ENCODE results near the gene VENTX. TPM values are rescaled to one million over a fixed set of nuclear protein-coding genes. Genes with fewer than 3 reads are reported as not detected.

The VENTX gene
- total and polyA plus RNA-seq, 8 donors = 0.15 to 3.2 (median 0.51) TPM; not detected in 2

- WGBS, 5 donors = 84 to 88% (median 86%) methylated on average over 12 to 14 of the region's 14 CpGs
- TF ChIP-seq, protein P1, sequence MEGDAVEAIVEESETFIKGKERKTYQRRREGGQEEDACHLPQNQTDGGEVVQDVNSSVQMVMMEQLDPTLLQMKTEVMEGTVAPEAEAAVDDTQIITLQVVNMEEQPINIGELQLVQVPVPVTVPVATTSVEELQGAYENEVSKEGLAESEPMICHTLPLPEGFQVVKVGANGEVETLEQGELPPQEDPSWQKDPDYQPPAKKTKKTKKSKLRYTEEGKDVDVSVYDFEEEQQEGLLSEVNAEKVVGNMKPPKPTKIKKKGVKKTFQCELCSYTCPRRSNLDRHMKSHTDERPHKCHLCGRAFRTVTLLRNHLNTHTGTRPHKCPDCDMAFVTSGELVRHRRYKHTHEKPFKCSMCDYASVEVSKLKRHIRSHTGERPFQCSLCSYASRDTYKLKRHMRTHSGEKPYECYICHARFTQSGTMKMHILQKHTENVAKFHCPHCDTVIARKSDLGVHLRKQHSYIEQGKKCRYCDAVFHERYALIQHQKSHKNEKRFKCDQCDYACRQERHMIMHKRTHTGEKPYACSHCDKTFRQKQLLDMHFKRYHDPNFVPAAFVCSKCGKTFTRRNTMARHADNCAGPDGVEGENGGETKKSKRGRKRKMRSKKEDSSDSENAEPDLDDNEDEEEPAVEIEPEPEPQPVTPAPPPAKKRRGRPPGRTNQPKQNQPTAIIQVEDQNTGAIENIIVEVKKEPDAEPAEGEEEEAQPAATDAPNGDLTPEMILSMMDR (IDR thresholded peaks at IDR 0.05) = no peak
- no peak for TF ChIP-seq POLR2AphosphoS5 (IDR thresholded peaks at IDR 0.05)
- TF ChIP-seq EP300 (IDR thresholded peaks at IDR 0.05) = no peak
- TF ChIP-seq POLR2A (IDR thresholded peaks at IDR 0.05) = no peak
- H3K27me3 ChIP-seq = peaks cover 0 to 50% (median 3%) of the 10 kb centered on the region in 3 donors
- intact Hi-C loops (cut with DNase I; ENCODE audit: low total_unique reads) = no loop called here
- H3K36me3 ChIP-seq = no peaks in the 10 kb centered on the region
- H3K4me3 ChIP-seq = no peak overlapping the region
- H3K4me1 ChIP-seq = no peaks in the 10 kb centered on the region
- H3K27ac ChIP-seq = no peak overlapping the region
- DNase-seq = no peak
- peaks cover 0 to 22% (median 9%) of the 10 kb centered on the region in 4 donors for H3K9me3 ChIP-seq
Observed at GRCh38 chr10:133189726-133190125, 47.9 kb upstream of the VENTX start.

GRCh38 chr10:133190225-133190624 is 47.4 kb upstream of the VENTX start:
- 91 to 97% (median 95%) methylated on average over 10 of the region's 10 CpGs for WGBS, 5 donors
- intact Hi-C loops (cut with DNase I; ENCODE audit: low total_unique reads) = no loop called here
- Histone ChIP-seq H3K27ac (no peak overlapping the region), H3K27me3 (peaks cover 0 to 50% (median 3%) of the 10 kb centered on the region in 3 donors), H3K4me1 (no peaks in the 10 kb centered on the region), H3K4me3 (no peak overlapping the region), H3K36me3 (no peaks in the 10 kb centered on the region), H3K9me3 (peaks cover 0 to 22% (median 9%) of the 10 kb centered on the region in 4 donors)
- TF ChIP-seq POLR2AphosphoS5 (IDR thresholded peaks at IDR 0.05) = no peak
- no peak for DNase-seq

DNA sequence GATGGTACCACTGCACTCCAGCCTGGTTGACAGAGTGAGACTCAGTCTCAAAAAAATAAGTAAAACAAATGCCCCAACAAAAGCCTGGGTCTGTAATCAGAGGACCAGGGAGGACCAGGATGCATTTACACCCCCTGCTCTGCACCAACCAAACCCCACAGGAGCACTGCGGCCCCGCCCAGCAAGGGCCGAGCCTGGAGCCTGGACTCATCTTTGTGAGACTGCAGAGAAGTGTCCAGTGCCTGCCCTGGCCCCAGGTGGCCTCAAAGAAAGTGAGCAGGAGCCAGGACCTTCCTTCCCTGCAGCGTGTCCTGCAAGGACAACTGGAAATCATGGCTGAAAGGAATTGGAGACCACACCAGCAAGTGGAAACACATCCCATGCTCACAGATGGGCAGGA is 46.0 kb upstream of the VENTX start:
- TF ChIP-seq EP300 (IDR thresholded peaks at IDR 0.05) (no peak), POLR2A (IDR thresholded peaks at IDR 0.05) (no peak)
- Histone ChIP-seq H3K27ac (no peak overlapping the region), H3K4me3 (no peak overlapping the region), H3K27me3 (peaks cover 0 to 44% (median 3%) of the 10 kb centered on the region in 3 donors), H3K9me3 (peaks cover 0 to 22% (median 9%) of the 10 kb centered on the region in 4 donors), H3K4me1 (no peaks in the 10 kb centered on the region), H3K36me3 (no peaks in the 10 kb centered on the region)
- intact Hi-C loops (cut with DNase I; ENCODE audit: low total_unique reads) = no loop called here
- DNase-seq = no peak
- WGBS, 5 donors = 87 to 98% (median 91%) methylated on average over 4 of the region's 4 CpGs

DNA sequence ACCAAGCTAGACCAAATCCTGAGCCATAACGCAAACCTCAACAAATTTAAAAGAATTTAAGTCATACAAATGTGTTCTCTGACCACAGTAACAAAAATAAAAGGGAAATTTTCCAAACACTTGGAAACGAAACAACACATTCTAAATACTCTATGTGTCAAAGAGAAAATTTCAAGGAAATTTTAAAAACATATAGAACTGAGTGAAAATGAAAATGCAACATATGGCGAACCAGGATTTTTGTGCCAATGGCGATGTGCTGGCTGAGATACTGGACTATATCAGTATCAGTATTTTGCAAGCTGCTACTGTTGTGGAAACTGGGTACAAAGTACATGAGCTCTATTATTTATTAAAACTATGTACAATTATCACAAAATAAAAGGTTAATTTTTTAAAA is 43.5 kb upstream of the VENTX start:
- Histone ChIP-seq H3K27ac (no peak overlapping the region), H3K9me3 (peaks cover 0 to 22% (median 9%) of the 10 kb centered on the region in 4 donors)

GRCh38 chr10:133195096-133195495 is 42.6 kb upstream of the VENTX start:
- Histone ChIP-seq H3K4me3 (no peak overlapping the region), H3K4me1 (no peaks in the 10 kb centered on the region), H3K27ac (no peak overlapping the region), H3K27me3 (peaks cover 0 to 41% (median 12%) of the 10 kb centered on the region in 3 donors), H3K9me3 (peaks cover 0 to 22% (median 9%) of the 10 kb centered on the region in 4 donors), H3K36me3 (no peaks in the 10 kb centered on the region)
- DNase-seq = no peak
- TF ChIP-seq EP300 (IDR thresholded peaks at IDR 0.05) (no peak), POLR2AphosphoS5 (IDR thresholded peaks at IDR 0.05) (no peak)
- intact Hi-C loops (cut with DNase I; ENCODE audit: low total_unique reads) = no loop called here
- 87 to 91% (median 88%) methylated on average over 19 of the region's 19 CpGs for WGBS, 5 donors

More for the DNA sequence above, 43.5 kb upstream of the VENTX start:
- H3K4me1 ChIP-seq = no peaks in the 10 kb centered on the region
- no peak for DNase-seq
- H3K27me3 ChIP-seq = peaks cover 0 to 43% (median 10%) of the 10 kb centered on the region in 3 donors
- 80 to 86% (median 84%) methylated on average over 4 of the region's 4 CpGs for WGBS, 5 donors
- H3K4me3 ChIP-seq = no peak overlapping the region
- H3K36me3 ChIP-seq = no peaks in the 10 kb centered on the region
- TF ChIP-seq, protein P1 (IDR thresholded peaks at IDR 0.05) = no peak
- TF ChIP-seq EP300 (IDR thresholded peaks at IDR 0.05) = no peak
- TF ChIP-seq POLR2A (IDR thresholded peaks at IDR 0.05) = no peak
- TF ChIP-seq POLR2AphosphoS5 (IDR thresholded peaks at IDR 0.05) = no peak
- intact Hi-C loops (cut with DNase I; ENCODE audit: low total_unique reads) = no loop called here

DNA sequence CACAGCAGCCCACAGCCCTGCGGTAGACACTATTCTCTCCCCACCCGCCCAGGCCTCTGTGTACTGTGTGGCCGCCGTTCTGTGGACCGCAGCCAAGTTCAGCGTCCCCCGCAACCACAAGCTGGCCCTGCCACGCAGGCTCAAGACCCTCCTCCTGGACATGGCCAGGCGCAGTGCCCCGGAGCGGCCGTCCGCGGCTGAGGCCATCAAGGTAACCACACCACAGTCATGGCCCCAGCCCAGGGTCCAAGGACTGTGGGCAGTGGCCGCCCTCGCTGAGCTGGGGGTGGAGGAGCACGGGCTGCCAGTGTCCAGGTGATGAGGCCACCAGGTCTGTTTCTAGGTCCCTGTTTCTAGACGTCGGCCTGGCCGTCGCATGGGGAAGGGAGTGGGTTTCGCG is 42.0 kb upstream of the VENTX start:
- H3K27ac ChIP-seq = no peak overlapping the region
- intact Hi-C loops (cut with DNase I; ENCODE audit: low total_unique reads) = no loop called here
- no peak for DNase-seq
- peaks cover 0 to 46% (median 16%) of the 10 kb centered on the region in 3 donors for H3K27me3 ChIP-seq
- H3K9me3 ChIP-seq = peaks cover 0 to 22% (median 9%) of the 10 kb centered on the region in 4 donors
- H3K4me1 ChIP-seq = no peaks in the 10 kb centered on the region
- WGBS, 5 donors = 89 to 95% (median 94%) methylated on average over 17 to 23 of the region's 23 CpGs
- no peaks in the 10 kb centered on the region for H3K36me3 ChIP-seq
- H3K4me3 ChIP-seq = no peak overlapping the region
- TF ChIP-seq POLR2AphosphoS5 (IDR thresholded peaks at IDR 0.05) = no peak
- no peak for TF ChIP-seq POLR2A (IDR thresholded peaks at IDR 0.05)
- TF ChIP-seq, protein P1 (IDR thresholded peaks at IDR 0.05) = no peak
- TF ChIP-seq EP300 (IDR thresholded peaks at IDR 0.05) = no peak
